ENCODE measurements around the gene FITM1. TPM values are rescaled to one million over a fixed set of nuclear protein-coding genes. Genes with fewer than 3 reads are reported as not detected.
A peak's percentile ranks its signal among the peaks of the same experiment; 100 is the strongest.

Gene FITM1
- total RNA-seq, 1 donor from 2014 or later = 0.42 TPM

DNA sequence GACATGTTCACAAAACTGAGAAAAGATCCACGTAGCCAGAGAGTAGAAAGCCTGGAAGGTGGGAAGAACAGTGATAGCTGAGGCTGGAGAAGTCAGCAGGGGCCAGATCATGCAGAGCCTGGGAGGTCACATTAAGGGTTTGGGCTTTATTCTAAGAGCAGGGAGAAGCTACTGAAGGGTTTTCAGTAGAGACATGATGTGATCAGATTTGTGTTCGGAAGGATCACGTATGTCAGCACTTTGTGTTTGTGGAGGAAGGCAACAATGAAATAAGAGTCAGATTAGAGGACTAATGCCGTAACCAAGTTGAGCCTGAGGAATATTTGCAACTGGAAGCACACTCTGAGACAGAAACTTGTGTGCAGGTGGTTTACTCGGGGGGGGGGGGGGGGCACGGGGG, 40.6 kb upstream of the FITM1 start:
- Mint-ChIP-seq H3K4me3 (no peak overlapping the region), H3K27me3 (ENCODE audit: low read depth) (peaks cover 6% of the 10 kb centered on the region), H3K27ac (ENCODE audit: unreplicated experiment) (peak overlapping the region; percentile 19), H3K9me3 (no peaks in the 10 kb centered on the region), H3K36me3 (ENCODE audit: low read depth) (no peaks in the 10 kb centered on the region), H3K4me1 (peaks cover 28% of the 10 kb centered on the region)
- no peak for DNase-seq (ENCODE audit: low read depth, low spot score)
- TF ChIP-seq, protein P1, sequence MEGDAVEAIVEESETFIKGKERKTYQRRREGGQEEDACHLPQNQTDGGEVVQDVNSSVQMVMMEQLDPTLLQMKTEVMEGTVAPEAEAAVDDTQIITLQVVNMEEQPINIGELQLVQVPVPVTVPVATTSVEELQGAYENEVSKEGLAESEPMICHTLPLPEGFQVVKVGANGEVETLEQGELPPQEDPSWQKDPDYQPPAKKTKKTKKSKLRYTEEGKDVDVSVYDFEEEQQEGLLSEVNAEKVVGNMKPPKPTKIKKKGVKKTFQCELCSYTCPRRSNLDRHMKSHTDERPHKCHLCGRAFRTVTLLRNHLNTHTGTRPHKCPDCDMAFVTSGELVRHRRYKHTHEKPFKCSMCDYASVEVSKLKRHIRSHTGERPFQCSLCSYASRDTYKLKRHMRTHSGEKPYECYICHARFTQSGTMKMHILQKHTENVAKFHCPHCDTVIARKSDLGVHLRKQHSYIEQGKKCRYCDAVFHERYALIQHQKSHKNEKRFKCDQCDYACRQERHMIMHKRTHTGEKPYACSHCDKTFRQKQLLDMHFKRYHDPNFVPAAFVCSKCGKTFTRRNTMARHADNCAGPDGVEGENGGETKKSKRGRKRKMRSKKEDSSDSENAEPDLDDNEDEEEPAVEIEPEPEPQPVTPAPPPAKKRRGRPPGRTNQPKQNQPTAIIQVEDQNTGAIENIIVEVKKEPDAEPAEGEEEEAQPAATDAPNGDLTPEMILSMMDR (conservative IDR thresholded peaks at IDR 0.05) = no peak

DNA sequence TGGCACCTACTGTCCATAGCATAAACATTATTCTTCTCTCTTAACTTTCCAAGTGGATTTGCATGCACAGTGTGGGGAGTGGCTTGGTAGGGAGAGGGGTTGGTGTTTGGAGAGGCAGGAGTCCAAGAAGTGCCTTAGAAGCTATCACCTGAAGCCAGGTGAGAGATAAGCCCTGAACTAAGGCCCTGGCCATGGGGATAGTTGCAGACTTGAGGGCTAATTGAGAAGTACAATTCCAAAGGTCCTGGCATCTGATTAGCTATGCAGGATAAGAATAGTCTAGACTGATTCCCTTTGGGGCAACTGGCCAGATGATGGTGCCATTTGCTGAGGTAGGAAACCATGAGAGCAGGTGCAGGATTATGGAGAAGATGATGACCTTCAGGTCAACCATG, 38.4 kb upstream of the FITM1 start:
- no peak for DNase-seq (ENCODE audit: low read depth, low spot score)
- no peaks in the 10 kb centered on the region for H3K9me3 Mint-ChIP-seq
- TF ChIP-seq, protein P1 (conservative IDR thresholded peaks at IDR 0.05) = no peak
- H3K4me1 Mint-ChIP-seq = peaks cover 38% of the 10 kb centered on the region
- H3K4me3 Mint-ChIP-seq = peak overlapping the region; percentile 94
- no peaks in the 10 kb centered on the region for H3K36me3 Mint-ChIP-seq (ENCODE audit: low read depth)
- no peaks in the 10 kb centered on the region for H3K27me3 Mint-ChIP-seq (ENCODE audit: low read depth)
- H3K27ac Mint-ChIP-seq (ENCODE audit: unreplicated experiment) = no peak overlapping the region

DNA sequence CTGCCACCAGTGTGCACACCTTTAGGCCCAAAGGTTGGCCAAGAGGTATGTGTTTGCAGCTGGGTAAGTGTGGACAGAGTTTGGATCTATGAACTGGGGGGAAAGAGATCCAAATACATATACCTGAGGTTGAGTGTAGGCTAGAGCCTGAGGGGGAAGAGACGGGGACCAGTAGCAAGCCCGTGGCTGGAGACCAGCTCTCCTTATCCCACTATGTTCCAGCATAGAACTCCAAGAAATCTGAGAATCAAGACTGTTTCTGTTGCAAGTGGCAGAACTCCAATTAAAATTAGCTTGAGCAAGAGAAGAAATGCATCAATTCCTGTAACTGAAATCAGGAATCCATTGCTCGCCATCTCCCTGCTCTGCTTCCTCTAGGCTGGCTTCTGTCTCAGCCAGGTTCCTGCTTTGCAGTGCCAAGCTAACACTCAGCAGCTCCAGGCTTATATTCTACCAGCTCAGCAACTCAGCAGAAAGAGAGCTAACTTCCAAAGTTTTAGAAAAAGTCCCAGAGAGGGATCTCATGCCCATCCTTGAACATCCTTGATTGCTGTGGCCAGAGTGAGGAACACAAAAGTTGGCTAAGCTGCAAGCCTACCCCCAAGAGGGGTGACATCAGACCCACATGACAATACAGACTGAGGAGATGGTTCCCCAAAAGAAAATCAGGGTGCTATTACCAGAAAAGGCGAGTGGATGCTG, 37.8 kb upstream of the FITM1 start:
- peak overlapping the region; percentile 3 for H3K27ac Mint-ChIP-seq (ENCODE audit: unreplicated experiment)
- peak overlapping the region; percentile 94 for H3K4me3 Mint-ChIP-seq
- H3K4me1 Mint-ChIP-seq = peaks cover 38% of the 10 kb centered on the region
- TF ChIP-seq, protein P1 (conservative IDR thresholded peaks at IDR 0.05) = no peak
- H3K9me3 Mint-ChIP-seq = no peaks in the 10 kb centered on the region
- DNase-seq (ENCODE audit: low read depth, low spot score) = no peak
- H3K36me3 Mint-ChIP-seq (ENCODE audit: low read depth) = no peaks in the 10 kb centered on the region
- H3K27me3 Mint-ChIP-seq (ENCODE audit: low read depth) = no peaks in the 10 kb centered on the region

DNA sequence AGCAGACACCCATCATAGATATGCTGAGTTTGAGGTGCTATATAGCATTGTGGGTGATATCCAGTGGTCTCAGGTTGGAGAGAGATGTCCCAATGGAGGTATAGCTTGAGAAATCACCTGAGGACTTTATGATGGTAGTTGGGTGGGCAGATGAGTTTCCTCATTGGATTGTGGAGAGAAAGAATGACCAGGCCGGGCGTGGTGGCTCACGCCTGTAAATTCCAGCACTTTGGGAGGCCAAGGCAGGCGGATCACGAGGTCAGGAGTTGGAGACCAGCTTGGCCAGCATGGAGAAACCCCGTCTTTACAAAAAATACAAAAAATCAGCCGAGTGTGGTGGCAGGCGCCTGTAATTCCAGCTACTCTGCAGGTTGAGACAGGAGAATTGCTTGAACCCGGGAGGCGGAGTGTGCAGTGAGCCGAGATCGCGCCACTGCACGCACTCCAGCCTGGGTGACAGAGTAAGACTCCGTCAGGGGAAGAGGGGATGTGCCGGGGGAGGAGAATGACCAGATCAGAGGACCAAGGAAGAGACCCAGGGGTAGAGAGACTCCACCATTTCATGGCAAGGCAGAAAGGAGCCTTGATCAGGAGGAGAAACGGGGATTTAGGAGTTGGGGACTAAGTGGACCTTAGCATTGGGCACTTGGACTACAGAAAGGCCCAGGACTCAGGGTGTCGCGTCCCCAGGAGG, 37.1 kb upstream of the FITM1 start:
- TF ChIP-seq, protein P1 (conservative IDR thresholded peaks at IDR 0.05) = no peak
- peaks cover 38% of the 10 kb centered on the region for H3K4me1 Mint-ChIP-seq
- peak overlapping the region; percentile 94 for H3K4me3 Mint-ChIP-seq
- peak overlapping the region; percentile 93 for H3K27ac Mint-ChIP-seq (ENCODE audit: unreplicated experiment)
- H3K27me3 Mint-ChIP-seq (ENCODE audit: low read depth) = no peaks in the 10 kb centered on the region
- no peaks in the 10 kb centered on the region for H3K9me3 Mint-ChIP-seq
- DNase-seq (ENCODE audit: low read depth, low spot score) = no peak
- no peaks in the 10 kb centered on the region for H3K36me3 Mint-ChIP-seq (ENCODE audit: low read depth)

DNA sequence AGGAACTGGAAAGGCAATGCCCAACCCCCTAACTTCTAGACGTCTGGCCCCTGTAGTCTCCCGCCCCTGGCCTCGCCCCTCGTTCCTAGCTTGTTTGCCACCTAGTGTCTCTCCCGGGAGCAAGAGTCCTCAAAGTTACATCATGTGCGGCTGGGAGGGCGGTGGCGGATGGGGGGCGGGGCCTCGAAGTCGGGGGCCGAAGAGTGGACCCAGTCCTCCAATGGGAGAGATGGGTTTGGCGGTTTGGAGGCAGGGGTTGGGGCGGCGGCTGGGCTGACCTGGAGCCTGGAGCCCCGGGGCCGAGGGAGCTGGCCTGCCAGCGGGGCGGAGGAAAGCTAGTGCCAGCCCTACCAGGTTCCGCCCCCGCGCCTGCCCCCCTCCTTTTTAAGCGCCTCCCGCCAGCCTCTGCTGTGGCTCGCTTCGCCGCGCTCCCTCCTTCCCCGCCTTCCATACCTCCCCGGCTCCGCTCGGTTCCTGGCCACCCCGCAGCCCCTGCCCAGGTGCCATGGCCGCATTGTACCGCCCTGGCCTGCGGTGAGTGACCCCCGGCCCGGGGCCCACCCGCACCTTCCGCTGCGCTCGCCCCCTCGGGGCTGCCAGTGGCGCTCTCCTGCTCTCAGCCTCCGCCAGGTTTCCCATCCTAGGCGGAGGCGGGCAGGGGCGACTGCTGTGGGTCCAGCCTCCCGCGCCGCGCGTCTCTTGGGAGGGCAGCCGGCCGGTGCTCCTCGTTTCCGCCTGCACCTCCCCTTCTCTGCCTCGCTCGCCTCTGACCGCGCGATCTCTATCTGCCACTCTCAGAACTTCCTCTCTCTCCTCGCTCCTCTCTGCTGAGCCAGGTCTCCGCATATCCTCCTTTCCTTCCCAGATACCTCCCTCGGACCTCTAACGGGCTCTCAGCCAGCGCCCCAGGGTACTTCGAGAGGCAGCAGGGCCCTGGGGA, 36.3 kb upstream of the FITM1 start, which contains the start of gene PCK2:
Gene PCK2 (plus strand): TSS at position 411 of the 940 bp plus-strand sequence. CDS start 95 bp downstream, at position 506.
- TF ChIP-seq, protein P1 (conservative IDR thresholded peaks at IDR 0.05) = no peak
- Mint-ChIP-seq H3K4me1 (peaks cover 38% of the 10 kb centered on the region), H3K27ac (ENCODE audit: unreplicated experiment) (peak within 1 kb of the TSS; percentile 93), H3K27me3 (ENCODE audit: low read depth) (no peaks in the 10 kb centered on the region), H3K9me3 (no peaks in the 10 kb centered on the region), H3K4me3 (peak within 1 kb of the TSS; percentile 94), H3K36me3 (ENCODE audit: low read depth) (no peaks in the 10 kb centered on the region)
- DNase-seq (ENCODE audit: low read depth, low spot score) = peak; percentile 71

Measured in neural crest cell (in vitro differentiated cells).